K562 (cell line): ENCODE measurements around the gene PAM. TPM values are rescaled to one million over a fixed set of nuclear protein-coding genes. Genes with fewer than 3 reads are reported as not detected.

ENCODE experiments used
- ATAC-seq: fragments of 200-7000 bp; cut with Tn5 transposase; 3 replicates; pipeline ENCODE4 v1.9.1; 2020; ENCODE audit warnings: moderate library complexity
- BruUV-seq: library from RNA; stranded (reverse); fragments of 400-500 nt; replicated peaks from 2 replicates; lab custom pipeline; 2021; lab: Mats Ljungman, UMichigan
- CTCF ChIA-PET: fragments of 300-600 bp; formaldehyde crosslinking; extraction: SDS; loops from one replicate; lab custom pipeline; 2021; ENCODE audit warnings: low intra/inter-chr PET ratio; lab: Yijun Ruan, JAX
- POLR2A ChIA-PET: fragments of 300-600, 350-650 bp; sonication (Branson Sonifier 250); formaldehyde crosslinking; extraction: SDS; loops from one replicate; lab custom pipeline; 2021; ENCODE audit warnings: antibody characterized with exemption, inconsistent platforms; lab: Yijun Ruan, JAX
- DNase-seq, 4 experiments: peaks; one replicate each; pipeline versions ENCODE4 v3.0.0 to v3.0.0-alpha.2; 2011 to 2018; ENCODE audit warnings: low spot score in 3 of 4, mixed read lengths in 3 of 4; ENCODE audit errors: extremely low read depth in 1 of 4
- FAIRE-seq: peaks from 2 replicates; lab custom pipeline; 2011; peaks lifted over from hg19 to GRCh38; lab: Jason Lieb, UNC
- H2AFZ ChIP-seq: 2 replicates; pipeline ENCODE4 v1.6.0; 2011; ENCODE audit warnings: low read depth, low read length, control low read depth, inconsistent platforms
- H3K27ac ChIP-seq: fragments of 200-600 bp; 3 replicates; pipeline ENCODE4 v1.8.0; 2011; ENCODE audit warnings: low read depth, mild to moderate bottlenecking, control low read depth, inconsistent platforms, low read length, moderate library complexity, mixed read lengths; ENCODE audit errors: extremely low read depth
- H3K27me3 ChIP-seq, 2 experiments: fragments of 300-600 bp in 1 of 2; 2 replicates in 1 of 2; 3 replicates in 1 of 2; pipeline versions ENCODE4 v1.6.0 to v1.8.0; 2011; ENCODE audit warnings: inconsistent platforms in 2 of 2, low read length in 2 of 2, mild to moderate bottlenecking in 1 of 2, mixed read lengths in 1 of 2, moderate library complexity in 1 of 2; ENCODE audit not compliant: control insufficient read depth in 2 of 2, insufficient read depth in 2 of 2
- H3K36me3 ChIP-seq: fragments of 300-600 bp; 3 replicates; pipeline ENCODE4 v1.8.0; 2011; ENCODE audit warnings: mild to moderate bottlenecking, low read length, inconsistent platforms; ENCODE audit not compliant: control insufficient read depth, insufficient read depth
- H3K4me1 ChIP-seq, 2 experiments: fragments of 200-600 bp in 1 of 2; replicated peaks in 1 of 2; 2 replicates in 1 of 2; 3 replicates in 1 of 2; pipeline versions ENCODE4 v1.5.1 to v1.8.0; 2011; ENCODE audit warnings: inconsistent platforms in 2 of 2, low read length in 2 of 2, mild to moderate bottlenecking in 1 of 2, mixed read lengths in 1 of 2, moderate library complexity in 1 of 2; ENCODE audit not compliant: control insufficient read depth in 2 of 2, insufficient read depth in 2 of 2
- H3K4me2 ChIP-seq: 2 replicates; pipeline ENCODE4 v1.6.1; 2011; ENCODE audit warnings: low read length, control low read depth, inconsistent platforms, mixed read lengths; ENCODE audit not compliant: insufficient read depth
- H3K4me3 ChIP-seq: fragments of 200-600 bp; sonication (generic), shearing (Covaris generic); 2 replicates; pipeline ENCODE4 v1.5.1; 2016; ENCODE audit warnings: control low read depth, inconsistent platforms
- H3K79me2 ChIP-seq: fragments of 200-600 bp; 3 replicates; pipeline ENCODE4 v1.8.0; 2011; ENCODE audit warnings: low read length, inconsistent platforms; ENCODE audit not compliant: control insufficient read depth, insufficient read depth
- H3K9ac ChIP-seq, 2 experiments: 2 replicates each; pipeline versions ENCODE4 v1.6.0 to v1.6.1; 2011; ENCODE audit warnings: low read depth in 2 of 2, low read length in 2 of 2, control low read depth in 1 of 2, inconsistent platforms in 1 of 2, mild to moderate bottlenecking in 1 of 2, mixed read lengths in 1 of 2; ENCODE audit not compliant: insufficient read depth in 1 of 2
- H3K9me1 ChIP-seq: one replicate; pipeline ENCODE4 v1.6.0; 2011; ENCODE audit warnings: inconsistent platforms, mild to moderate bottlenecking, low read length, moderate library complexity; ENCODE audit not compliant: control insufficient read depth, insufficient read depth
- H3K9me3 ChIP-seq: replicated peaks from 2 replicates; pipeline ENCODE4 v1.5.1; 2011; ENCODE audit warnings: low read depth, low read length, inconsistent platforms; ENCODE audit not compliant: control insufficient read depth, insufficient read depth
- H4K20me1 ChIP-seq: replicated peaks from 2 replicates; pipeline ENCODE4 v1.6.1; 2011; ENCODE audit warnings: low read length, inconsistent platforms, mixed read lengths; ENCODE audit not compliant: control insufficient read depth, insufficient read depth
- EGR1 ChIP-seq: fragments of 450-650 bp; conservative IDR thresholded peaks from 2 replicates; pipeline ENCODE4 v1.6.1; 2017; ENCODE audit warnings: mild to moderate bottlenecking
- EP300 ChIP-seq: IDR thresholded peaks from 2 replicates; pipeline ENCODE4 v1.6.1; 2012; ENCODE audit warnings: low read length, improper control_type of control experiment
- FOXO4 ChIP-seq: fragments of 450-650 bp; formaldehyde crosslinking; IDR thresholded peaks from 2 replicates; pipeline ENCODE4 v1.4.0; 2020; ENCODE audit warnings: mild to moderate bottlenecking, moderate library complexity
- HMG20B ChIP-seq: fragments of 250-450 bp; sonication (Bioruptor Pico); IDR thresholded peaks from 2 replicates; pipeline ENCODE4 v1.5.0; 2021; ENCODE audit warnings: mild to moderate bottlenecking
- PML ChIP-seq: IDR thresholded peaks from 2 replicates; pipeline ENCODE4 v1.6.1; 2012; ENCODE audit warnings: low read length, inconsistent platforms
- RFX1 ChIP-seq: fragments of 450-650 bp; IDR thresholded peaks from 2 replicates; pipeline ENCODE4 v1.6.1; 2016; ENCODE audit warnings: mild to moderate bottlenecking, moderate library complexity
- WGBS: fragments of 100-300 bp; shearing (Covaris generic); methylation state at CpG from one replicate; pipeline ENCODE4 v1.1.6; 2016; ENCODE audit warnings: low coverage, mixed read lengths; ENCODE audit not compliant: insufficient coverage; ENCODE audit errors: missing lambda C conversion rate; 5-methylcytosine and 5-hydroxymethylcytosine counted together
- in situ Hi-C: fragments of 300-500 bp; cut with MboI; formaldehyde crosslinking; loops from 4 replicates; pipeline ENCODE4 v1.15.0; 2018; ENCODE audit warnings: inconsistent platforms, mixed read lengths
- intact Hi-C: fragments of 100-400 bp; cut with micrococcal nuclease; formaldehyde crosslinking; loops from 2 replicates; pipeline ENCODE4 v1.14.2; 2022
- polyA plus RNA-seq, 8 experiments: library from polyadenylated mRNA; depleted of rRNA in 4 of 8; stranded (reverse) in 5 of 8; unstranded in 3 of 8; fragments of >200 nt; fragmentation: Nextera tagmentation in 2 of 8; fragmentation: Illumina TruSeq in 1 of 8; extraction: Ambion mirVana in 2 of 8; extraction: Trizol in 1 of 8; gene quantifications; 2 replicates each; pipeline versions ENCODE4 v1.2.1 to v1.2.3, GENCODE V29; 2011 to 2014; ENCODE audit warnings: inconsistent platforms in 1 of 8, missing spikeins in 1 of 8
- total RNA-seq, 7 experiments: library from RNA; depleted of rRNA in 6 of 7; stranded (reverse); fragments of >200 nt in 6 of 7; fragmentation: Illumina TruSeq in 2 of 7; extraction: Trizol in 2 of 7; gene quantifications; 2 replicates each; pipeline versions ENCODE4 v1.2.1 to v1.2.3, GENCODE V29; 2011 to 2021; ENCODE audit warnings: low replicate concordance in 1 of 7
- TF ChIP-seq, protein P1 (sequence below): fragments of 250-450 bp; sonication (Bioruptor Pico); IDR thresholded peaks from 2 replicates; pipeline ENCODE4 v1.4.0; 2020

Gene PAM
- total and polyA plus RNA-seq, 9 of the 15 experiments (the other 6 are each of a cell fraction or from before 2014, with no cell fraction given): 0.39 to 3.1 (median 0.77) TPM

DNA sequence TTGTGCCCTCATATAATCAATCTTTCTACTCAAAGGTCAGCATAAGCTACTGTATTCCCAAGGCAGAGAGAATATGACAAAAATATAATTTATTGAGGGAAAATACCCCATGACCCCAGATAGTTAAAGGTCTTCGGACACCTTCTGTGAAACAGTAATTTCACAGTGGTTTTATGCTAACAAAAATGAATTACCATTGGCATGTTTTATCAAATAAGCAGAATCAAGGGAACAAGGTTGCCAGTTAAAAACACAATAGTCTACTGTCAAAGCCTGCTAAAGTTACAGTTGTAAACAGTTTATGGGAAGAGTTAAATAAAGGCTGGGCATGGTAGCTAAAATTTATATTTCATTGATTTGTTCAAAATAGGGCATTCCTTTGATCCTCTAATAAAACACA, 210.5 kb downstream of the PAM start:
- H3K27me3 ChIP-seq: no peaks in the 10 kb centered on the region
- H3K36me3 ChIP-seq: no peaks in the 10 kb centered on the region
- no peak overlapping the region for H3K4me3 ChIP-seq
- no peak overlapping the region for H3K9ac ChIP-seq
- TF ChIP-seq EP300 (no peak), EGR1 (no peak), FOXO4 (CRISPR knock-in tag) (no peak), HMG20B (CRISPR knock-in tag) (no peak), RFX1 (no peak), PML (no peak)
- TF ChIP-seq, protein P1, sequence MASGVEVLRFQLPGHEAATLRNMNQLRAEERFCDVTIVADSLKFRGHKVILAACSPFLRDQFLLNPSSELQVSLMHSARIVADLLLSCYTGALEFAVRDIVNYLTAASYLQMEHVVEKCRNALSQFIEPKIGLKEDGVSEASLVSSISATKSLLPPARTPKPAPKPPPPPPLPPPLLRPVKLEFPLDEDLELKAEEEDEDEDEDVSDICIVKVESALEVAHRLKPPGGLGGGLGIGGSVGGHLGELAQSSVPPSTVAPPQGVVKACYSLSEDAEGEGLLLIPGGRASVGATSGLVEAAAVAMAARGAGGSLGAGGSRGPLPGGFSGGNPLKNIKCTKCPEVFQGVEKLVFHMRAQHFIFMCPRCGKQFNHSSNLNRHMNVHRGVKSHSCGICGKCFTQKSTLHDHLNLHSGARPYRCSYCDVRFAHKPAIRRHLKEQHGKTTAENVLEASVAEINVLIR (CRISPR knock-in tag): no peak
- H3K9me1 ChIP-seq: no peaks in the 10 kb centered on the region
- no peak for FAIRE-seq
- H3K4me2 ChIP-seq: no peak overlapping the region
- CTCF ChIA-PET: no interaction called here
- no peaks in the 10 kb centered on the region for H3K4me1 ChIP-seq
- intact Hi-C loops (no loop called here), in situ Hi-C loops (no loop called here)
- POLR2A ChIA-PET: no interaction called here
- H4K20me1 ChIP-seq: no peaks in the 10 kb centered on the region
- no peaks in the 10 kb centered on the region for H3K9me3 ChIP-seq
- H3K27ac ChIP-seq: no peak overlapping the region
- WGBS: 0% methylated on average over 1 of the region's 1 CpG
- no peak overlapping the region for H2AFZ ChIP-seq
- DNase-seq: no peak
- no peaks in the 10 kb centered on the region for H3K79me2 ChIP-seq
- no peak for ATAC-seq
- no TSS peak for BruUV-seq
